NCI-H2227 (cell line): ENCODE measurements around the gene TUBGCP2.

Experiments
- DNase-seq: peaks from one replicate; lab custom pipeline; 2025; ENCODE audit not compliant: unreplicated experiment; lab: John Stamatoyannopoulos, UW

The TUBGCP2 gene

DNA sequence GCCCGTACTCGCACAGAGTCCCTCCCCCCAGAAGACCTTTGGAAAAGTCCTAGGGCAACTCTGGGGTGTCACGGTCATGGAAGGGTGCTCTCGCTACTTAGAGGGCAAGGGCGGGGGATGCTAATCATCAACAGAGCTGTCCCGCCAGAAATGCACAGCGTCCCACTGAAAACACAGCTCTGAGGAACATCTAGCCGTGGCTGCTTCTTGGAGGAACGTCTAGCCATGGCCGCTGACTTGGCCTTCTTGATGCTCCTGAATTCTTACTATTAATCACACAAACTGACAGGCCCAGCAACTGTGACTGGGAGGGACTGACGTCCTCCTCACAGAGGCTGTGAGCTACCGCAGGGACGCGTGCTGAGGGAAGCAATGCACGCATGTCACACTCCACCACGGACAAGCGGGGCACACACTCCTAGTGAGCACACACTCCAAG lies 1.7 kb downstream of the TUBGCP2 start:
- no peak for DNase-seq

GRCh38 chr10:133306097-133306476 lies 2.6 kb downstream of the TUBGCP2 start:
- DNase-seq = no peak

DNA sequence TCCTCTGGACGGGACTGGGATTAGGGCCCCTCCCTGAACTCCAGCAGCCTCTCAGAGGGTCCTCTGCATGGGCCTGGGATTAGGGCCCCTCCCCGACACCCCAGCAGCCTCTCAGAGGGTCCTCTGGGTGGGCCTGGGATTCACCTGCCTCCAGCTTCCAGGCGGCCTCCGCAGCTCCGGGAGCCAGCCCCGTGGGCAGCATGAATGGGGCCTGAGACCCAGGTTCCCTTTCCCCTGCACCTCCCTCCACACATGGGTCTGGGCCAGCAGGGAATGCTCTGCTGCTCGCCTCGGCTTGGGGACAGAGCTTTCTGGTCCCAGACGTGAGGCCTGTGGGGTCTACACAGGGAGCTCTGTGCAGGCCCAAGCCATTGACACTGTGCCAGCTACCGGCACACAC lies 5.5 kb downstream of the TUBGCP2 start:
- no peak for DNase-seq

DNA sequence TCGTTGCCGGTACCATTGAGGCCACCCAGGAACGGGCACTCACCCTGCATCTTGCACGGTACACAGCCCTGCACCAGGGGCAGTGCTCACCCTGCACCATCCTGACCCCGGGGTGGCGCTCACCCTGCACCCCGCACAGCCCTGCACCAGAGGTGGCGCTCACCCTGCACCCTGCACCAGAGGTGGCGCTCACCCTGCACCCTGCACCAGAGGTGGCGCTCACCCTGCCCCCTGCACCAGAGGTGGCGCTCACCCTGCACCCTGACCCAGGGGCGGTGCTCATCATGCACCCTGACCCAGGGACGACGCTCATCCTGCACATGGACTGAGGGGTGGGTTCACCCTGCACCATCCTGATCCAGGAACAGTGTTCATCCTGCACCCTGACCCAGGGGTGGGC lies 6.4 kb downstream of the TUBGCP2 start:
- no peak for DNase-seq

GRCh38 chr10:133299738-133300137 lies 8.9 kb downstream of the TUBGCP2 start:
- no peak for DNase-seq

DNA sequence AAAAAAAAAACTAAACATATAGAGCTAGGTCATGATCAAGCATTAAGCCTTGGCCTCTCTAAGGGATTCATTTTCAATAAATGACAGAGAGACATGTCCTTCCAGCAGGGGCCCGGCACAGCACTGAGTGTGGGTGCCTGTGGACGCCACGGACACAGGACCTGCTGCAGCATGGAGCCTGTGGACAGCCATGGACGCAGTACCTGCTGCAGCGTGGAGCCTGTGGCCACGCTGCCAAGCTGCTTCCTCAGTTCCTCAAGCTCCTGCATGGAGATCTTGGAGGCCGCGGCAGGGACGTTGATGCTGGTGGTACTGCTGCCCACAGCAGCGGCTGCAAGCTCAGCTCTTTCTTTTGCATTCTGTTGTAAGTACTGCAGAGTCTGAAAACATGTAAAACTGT lies 9.4 kb downstream of the TUBGCP2 start:
- no peak for DNase-seq

DNA sequence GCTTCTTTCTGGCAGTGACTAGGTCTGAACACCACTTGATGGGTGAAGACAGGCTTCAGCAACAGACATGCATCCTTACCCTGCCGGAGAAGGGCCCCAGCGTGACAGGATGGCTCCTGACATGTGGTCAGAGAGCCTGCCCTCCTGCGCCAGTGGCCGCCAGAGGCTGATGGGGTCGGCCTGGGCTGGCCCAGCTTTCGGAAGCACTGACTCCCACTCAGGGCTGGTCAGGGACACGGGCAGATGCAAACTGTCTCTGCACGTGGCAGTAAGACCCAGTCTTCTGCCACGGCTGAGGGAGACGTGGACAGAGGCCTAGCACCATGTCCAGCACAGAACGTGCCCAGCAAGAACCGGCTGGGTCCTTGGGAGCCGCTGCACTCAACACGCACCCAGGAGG lies 10.2 kb downstream of the TUBGCP2 start:
- no peak for DNase-seq

GRCh38 chr10:133297504-133297903 lies 11.2 kb downstream of the TUBGCP2 start:
- DNase-seq = no peak

- no peak for DNase-seq
Measured at GRCh38 chr10:133295426-133296320, 13.0 kb downstream of the TUBGCP2 start.

- DNase-seq = no peak
Measured at GRCh38 chr10:133294189-133294588, 14.5 kb downstream of the TUBGCP2 start.

GRCh38 chr10:133293810-133294119 lies 14.9 kb downstream of the TUBGCP2 start:
- DNase-seq = no peak

GRCh38 chr10:133292919-133293809 lies 15.5 kb downstream of the TUBGCP2 start:
- DNase-seq = no peak

DNA sequence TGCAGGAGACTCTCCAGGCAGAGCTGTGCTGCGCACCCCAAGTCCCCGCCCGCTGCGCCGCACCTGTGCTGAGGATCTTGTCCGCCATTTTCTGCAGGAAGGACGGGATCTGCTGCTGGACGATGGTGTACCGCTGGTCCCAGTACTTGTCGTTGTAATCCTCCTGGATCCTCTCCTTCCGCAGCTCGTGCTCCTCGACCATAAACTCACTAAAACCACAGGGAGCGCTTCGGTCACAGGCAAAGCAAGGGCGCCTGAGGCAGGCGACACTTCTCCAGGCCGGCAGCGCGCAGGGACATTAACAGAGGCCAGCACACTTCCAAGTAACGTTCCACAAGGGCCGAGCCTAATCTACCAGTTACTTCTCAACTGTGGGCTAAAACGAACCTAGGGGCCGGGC lies 18.9 kb downstream of the TUBGCP2 start:
- no peak for DNase-seq

DNA sequence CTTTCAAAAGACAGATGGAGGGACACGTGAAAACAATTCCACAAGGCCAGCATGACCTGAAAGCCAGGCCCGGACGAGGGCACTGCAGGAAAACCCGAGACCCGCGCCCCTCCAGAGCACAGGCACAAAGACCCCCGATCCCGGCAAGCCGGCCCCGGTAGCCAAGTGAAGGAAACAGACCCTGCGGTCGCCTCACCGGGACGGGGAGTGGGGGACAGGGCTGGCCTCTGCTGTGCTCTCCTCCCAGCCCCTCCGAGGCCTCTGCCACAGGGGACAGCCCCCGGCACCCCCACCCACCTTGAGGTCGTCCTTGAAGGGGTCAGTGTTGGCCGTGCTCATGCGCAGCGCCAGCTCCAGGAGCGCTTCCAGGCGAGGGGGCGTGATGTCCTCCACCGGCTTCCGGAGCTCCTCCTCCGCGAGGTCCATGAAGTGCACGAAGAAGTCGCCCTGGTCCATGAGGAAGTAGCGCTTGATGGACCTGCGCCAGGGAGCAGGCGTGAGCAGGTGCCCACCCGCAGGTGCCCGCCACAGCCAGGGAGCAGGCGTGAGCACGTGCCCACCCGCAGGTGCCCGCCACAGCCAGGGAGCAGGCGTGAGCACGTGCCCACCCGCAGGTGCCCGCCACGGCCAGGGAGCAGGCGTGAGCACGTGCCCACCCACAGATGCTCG lies 20.7 kb downstream of the TUBGCP2 start:
- no peak for DNase-seq

DNA sequence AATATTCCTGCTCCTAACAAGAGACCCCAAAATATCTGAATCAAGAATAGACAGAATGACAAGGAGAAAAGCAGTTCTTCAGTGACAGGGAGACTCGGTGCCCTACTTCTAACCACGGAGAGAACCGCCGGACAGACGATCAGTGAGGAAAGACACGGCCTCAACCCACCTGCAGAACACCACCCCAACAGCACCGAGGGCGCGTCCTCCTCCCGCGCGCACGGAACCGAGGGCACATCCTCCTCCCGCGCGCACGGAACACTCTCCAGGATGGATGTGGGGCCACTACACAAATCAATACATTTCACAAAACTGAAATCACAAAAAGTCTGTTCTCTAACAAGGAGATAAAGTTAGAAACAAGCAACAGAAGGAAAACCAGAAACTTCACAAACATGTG lies 22.3 kb downstream of the TUBGCP2 start:
- no peak for DNase-seq

DNA sequence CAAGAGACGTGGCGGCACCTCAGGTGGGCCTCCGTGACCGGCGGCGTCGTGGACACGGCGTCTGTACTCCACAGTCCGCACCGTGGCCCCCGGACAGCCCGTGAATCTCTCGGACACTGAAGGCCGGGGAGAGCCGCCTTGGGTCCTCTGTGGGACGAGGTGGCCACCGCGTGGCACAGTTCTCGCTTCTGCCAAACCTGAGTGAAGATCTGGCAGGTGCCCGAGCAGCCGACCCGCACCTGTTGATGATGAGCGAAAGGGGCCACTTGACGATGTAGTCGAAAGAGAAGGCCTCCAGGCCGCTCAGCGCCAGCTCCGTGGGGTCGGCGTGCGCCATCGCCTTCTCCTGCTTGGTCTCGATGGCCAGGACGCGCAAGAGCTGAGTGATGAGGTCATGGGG lies 23.5 kb downstream of the TUBGCP2 start:
- DNase-seq = no peak

GRCh38 chr10:133283931-133284330 lies 24.7 kb downstream of the TUBGCP2 start:
- no peak for DNase-seq

- no peak for DNase-seq
Measured at GRCh38 chr10:133282846-133283390, 25.8 kb downstream of the TUBGCP2 start.

GRCh38 chr10:133281628-133282372 lies 26.9 kb downstream of the TUBGCP2 start:
- no peak for DNase-seq

DNA sequence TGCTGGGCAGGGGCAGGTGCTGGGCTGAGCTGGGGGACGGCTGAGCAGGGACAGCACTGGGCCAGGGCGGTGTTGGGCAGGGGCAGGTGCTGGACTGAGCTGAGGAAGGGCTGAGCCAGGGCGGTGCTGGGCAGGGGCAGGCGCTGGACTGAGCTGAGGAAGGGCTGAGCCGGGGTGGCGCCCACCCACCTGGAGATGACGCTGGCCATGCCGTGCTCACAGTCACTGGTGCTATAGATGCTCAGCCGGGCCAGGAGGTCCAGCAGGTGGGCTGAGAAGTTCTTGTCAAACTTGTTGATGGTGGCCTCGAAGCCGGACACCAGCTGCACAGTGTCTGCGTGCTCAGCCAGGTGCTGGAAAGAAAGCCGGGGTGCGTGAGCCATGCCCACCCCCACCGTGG lies 27.6 kb downstream of the TUBGCP2 start:
- DNase-seq = no peak
